SK-N-MC (cell line): ENCODE measurements around the gene RPL9.
"Not testable (repeated sequence)": the region's sequence is repeated elsewhere in the genome, so short reads cannot be mapped to it uniquely, and the experiment has no call there.

Source experiments
- DNase-seq: peaks from one replicate; pipeline ENCODE4 v3.0.0-alpha.2; 2011; ENCODE audit warnings: low read depth, low spot score
- H3K27ac ChIP-seq: fragments of 200-600 bp; sonication (generic); 2 replicates; pipeline ENCODE4 v1.5.1; 2016; ENCODE audit warnings: mixed run types
- H3K36me3 ChIP-seq: fragments of 200-600 bp; sonication (generic); 2 replicates; pipeline ENCODE4 v1.6.1; 2017; ENCODE audit warnings: antibody characterized with exemption, low read length, mixed read lengths; ENCODE audit not compliant: insufficient read depth
- H3K4me3 ChIP-seq: fragments of 200-600 bp; sonication (generic); 2 replicates; pipeline ENCODE4 v1.5.1; 2016
- H3K9ac ChIP-seq: fragments of 200-600 bp; sonication (generic); 2 replicates; pipeline ENCODE4 v1.8.0; 2017; ENCODE audit warnings: mixed run types, mixed read lengths; ENCODE audit not compliant: insufficient read length
- H3K9me3 ChIP-seq: fragments of 200-600 bp; sonication (generic); 2 replicates; pipeline ENCODE4 v1.6.1; 2017; ENCODE audit warnings: low read depth, mild to moderate bottlenecking, antibody characterized with exemption, low read length, moderate library complexity, mixed read lengths
- EZH2 ChIP-seq: fragments of 200-600 bp; sonication (generic); IDR thresholded peaks from one replicate; pipeline ENCODE4 v1.6.1; 2017; ENCODE audit warnings: antibody characterized with exemption
- FOXP2 ChIP-seq: optimal IDR thresholded peaks from 2 replicates; pipeline ENCODE3; 2011; ENCODE audit warnings: mild to moderate bottlenecking, moderate library complexity; ENCODE audit not compliant: insufficient read depth; ENCODE audit errors: extremely low read length, control extremely low read depth
- POLR2AphosphoS5 ChIP-seq: IDR thresholded peaks from 2 replicates; pipeline ENCODE4 v1.6.1; 2012; ENCODE audit warnings: mild to moderate bottlenecking, low read depth, low read length, borderline replicate concordance

Gene RPL9

DNA sequence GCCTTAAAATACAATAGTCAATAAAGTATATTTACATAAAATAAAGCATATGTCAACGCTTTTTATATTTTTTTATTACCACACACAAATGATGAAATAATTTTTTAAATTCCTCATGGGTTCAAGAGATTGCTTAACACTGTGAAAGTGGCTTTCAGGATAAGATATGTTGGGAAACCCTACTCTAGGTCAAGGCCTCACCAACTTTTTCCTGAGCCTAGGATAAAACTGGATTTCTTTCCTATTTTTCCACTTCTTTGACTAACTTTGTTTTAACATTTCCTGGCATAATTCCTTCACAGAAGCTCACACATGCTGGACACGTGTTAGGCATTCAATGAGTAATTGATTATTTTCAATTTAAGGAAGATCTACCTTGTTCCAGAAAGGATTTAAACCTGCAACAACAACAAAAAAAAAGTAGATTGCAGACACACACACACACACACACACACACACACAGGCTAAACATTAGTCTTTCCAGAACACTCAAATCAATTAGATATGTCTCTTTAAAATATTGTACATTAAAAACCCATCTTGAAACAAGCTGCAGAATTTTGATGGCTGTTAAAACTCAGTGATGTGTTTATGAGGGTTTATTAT is 42.9 kb downstream of the RPL9 start:
- TF ChIP-seq FOXP2 (no peak), POLR2AphosphoS5 (no peak), EZH2 (no peak)
- Histone ChIP-seq H3K4me3 (no peak overlapping the region), H3K9ac (no peak overlapping the region)

DNA sequence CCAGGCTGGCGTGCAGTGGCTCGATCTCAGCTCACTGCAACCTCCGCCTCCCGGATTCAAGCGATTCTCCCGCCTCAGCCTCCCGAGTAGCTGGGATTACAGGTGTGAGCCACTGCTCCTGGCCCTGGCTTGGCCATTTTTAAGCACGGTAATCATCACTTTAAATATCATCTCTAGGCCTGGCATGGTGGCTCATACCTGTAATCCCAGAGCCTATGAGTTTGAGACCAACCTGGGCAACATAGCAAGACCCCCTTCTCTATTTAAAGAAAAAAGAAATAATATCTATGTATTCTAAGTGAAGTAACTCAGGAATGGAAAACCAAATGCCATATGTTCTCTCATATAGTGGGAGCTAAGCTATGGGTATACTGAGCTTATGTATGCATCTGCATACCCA is 47.2 kb downstream of the RPL9 start:
- not testable (repeated sequence) for H3K27ac ChIP-seq, H3K4me3 ChIP-seq, DNase-seq, H3K9ac ChIP-seq, H3K9me3 ChIP-seq, H3K36me3 ChIP-seq

More for the DNA sequence above, 42.9 kb downstream of the RPL9 start:
- Histone ChIP-seq H3K36me3 (no peaks in the 10 kb centered on the region), H3K9me3 (no peaks in the 10 kb centered on the region), H3K27ac (no peak overlapping the region)
- DNase-seq: no peak

GRCh38 chr4:39410415-39410814 is 48.3 kb downstream of the RPL9 start:
- H3K27ac ChIP-seq: no peak overlapping the region
- no peak overlapping the region for H3K4me3 ChIP-seq
- H3K36me3 ChIP-seq: no peaks in the 10 kb centered on the region
- no peaks in the 10 kb centered on the region for H3K9me3 ChIP-seq
- TF ChIP-seq POLR2AphosphoS5 (no peak), EZH2 (no peak), FOXP2 (no peak)
- no peak for DNase-seq
- H3K9ac ChIP-seq: no peak overlapping the region

DNA sequence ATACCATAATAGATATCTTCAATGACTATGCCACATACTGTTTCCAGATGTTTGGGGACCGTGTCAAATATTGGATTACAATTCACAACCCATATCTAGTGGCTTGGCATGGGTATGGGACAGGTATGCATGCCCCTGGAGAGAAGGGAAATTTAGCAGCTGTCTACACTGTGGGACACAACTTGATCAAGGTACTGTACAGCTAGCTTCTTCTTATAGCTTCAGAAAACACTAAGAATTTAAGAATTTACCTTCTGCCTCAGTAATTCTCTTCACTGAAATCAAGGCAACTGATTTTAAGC is 51.2 kb downstream of the RPL9 start:
- Histone ChIP-seq H3K9ac (no peak overlapping the region), H3K27ac (no peak overlapping the region), H3K36me3 (no peaks in the 10 kb centered on the region), H3K4me3 (no peak overlapping the region), H3K9me3 (no peaks in the 10 kb centered on the region)
- DNase-seq: no peak
- no peak for TF ChIP-seq POLR2AphosphoS5
- no peak for TF ChIP-seq EZH2
- no peak for TF ChIP-seq FOXP2

- Histone ChIP-seq H3K4me3 (no peak within 1 kb of the TSS), H3K27ac (no peak within 1 kb of the TSS), H3K9me3 (no peaks in the 10 kb centered on the region), H3K9ac (no peak within 1 kb of the TSS), H3K36me3 (no peaks in the 10 kb centered on the region)
- TF ChIP-seq POLR2AphosphoS5 (no peak), EZH2 (no peak), FOXP2 (no peak)
- DNase-seq: no peak
Observed at GRCh38 chr4:39406763-39407583, 51.7 kb downstream of the RPL9 start, which contains the start of gene KLB. Gene KLB (plus strand): TSS chr4:39406930. CDS start chr4:39406950, 20 bp downstream.
